ENCODE results near the gene MEIS3.
"Not testable (repeated sequence)": the region's sequence is repeated elsewhere in the genome, so short reads cannot be mapped to it uniquely, and the experiment has no call there.

The MEIS3 gene

GRCh38 chr19:47381653-47382279, 37.6 kb downstream of the MEIS3 start:
- DNase-seq, result peak in 1 of 2 experiments; percentile 16

GRCh38 chr19:47381121-47381520, 38.2 kb downstream of the MEIS3 start:
- DNase-seq, result no peak

GRCh38 chr19:47380559-47380958, 38.8 kb downstream of the MEIS3 start:
- no peak for DNase-seq

- no peak for DNase-seq
Observed at GRCh38 chr19:47379381-47379938, 39.9 kb downstream of the MEIS3 start.

GRCh38 chr19:47378246-47378645, 41.1 kb downstream of the MEIS3 start:
- no peak for DNase-seq

GRCh38 chr19:47377801-47378200, 41.5 kb downstream of the MEIS3 start:
- DNase-seq, result no peak

GRCh38 chr19:47377208-47377701, 42.1 kb downstream of the MEIS3 start:
- no peak for DNase-seq

- no peak for DNase-seq
Observed at GRCh38 chr19:47376589-47377144, 42.7 kb downstream of the MEIS3 start.

GRCh38 chr19:47375694-47376588, 43.4 kb downstream of the MEIS3 start:
- DNase-seq, result no peak

- DNase-seq, result no peak
Observed at GRCh38 chr19:47374876-47375693, 44.2 kb downstream of the MEIS3 start.

- DNase-seq, result no peak
Observed at GRCh38 chr19:47373246-47374240, 45.8 kb downstream of the MEIS3 start.

GRCh38 chr19:47372603-47373002, 46.7 kb downstream of the MEIS3 start:
- no peak for DNase-seq

GRCh38 chr19:47371261-47371660, 48.1 kb downstream of the MEIS3 start:
- no peak for DNase-seq

- DNase-seq, result peak; percentile 70 to 84
Observed at GRCh38 chr19:47370045-47370611, 49.2 kb downstream of the MEIS3 start.

GRCh38 chr19:47365455-47365854, 53.9 kb downstream of the MEIS3 start:
- not testable (repeated sequence) for DNase-seq

- DNase-seq, result peak; percentile 77 to 86
Observed at GRCh38 chr19:47363758-47364531, 55.4 kb downstream of the MEIS3 start.

- no peak for DNase-seq
Observed at GRCh38 chr19:47362321-47362720, 57.0 kb downstream of the MEIS3 start.

- no peak for DNase-seq
Observed at GRCh38 chr19:47358936-47359335, 60.4 kb downstream of the MEIS3 start.

- no peak for DNase-seq
Observed at GRCh38 chr19:47357788-47358680, 61.3 kb downstream of the MEIS3 start.

Data from AML-193 (cell line).